Gastroesophageal sphincter (tissue), 4 donors: ENCODE measurements around the gene CASQ1. TPM values are rescaled to one million over a fixed set of nuclear protein-coding genes. Genes with fewer than 3 reads are reported as not detected.

ENCODE experiments used
- ATAC-seq: fragments of 150-250 bp; one replicate; pipeline ENCODE4 v1.9.1; 2016; ENCODE audit warnings: mild to moderate bottlenecking, moderate library complexity
- H3K27ac ChIP-seq, 4 donors: fragments of 200-600 bp; sonication (generic) in 3 of 4; 1 replicate in 3 of 4; 2 replicates in 1 of 4; pipeline ENCODE4 v1.5.1; 2016 to 2019
- H3K27me3 ChIP-seq: fragments of 200-600 bp; sonication (generic); one replicate; pipeline ENCODE4 v1.5.1; 2019
- H3K36me3 ChIP-seq, 2 donors: fragments of 200-600 bp; sonication (generic); one replicate each; pipeline ENCODE4 v1.5.1; 2019; ENCODE audit warnings: control low read depth in 1 of 2
- H3K4me1 ChIP-seq, 3 donors: fragments of 200-600 bp; sonication (generic); 1 replicate in 2 of 3; 2 replicates in 1 of 3; pipeline ENCODE4 v1.5.1; 2016 to 2019; ENCODE audit warnings: control low read depth in 2 of 3
- H3K4me3 ChIP-seq, 2 donors: fragments of 200-600 bp; sonication (generic); one replicate each; pipeline ENCODE4 v1.5.1; 2019; ENCODE audit warnings: mild to moderate bottlenecking in 1 of 2, moderate library complexity in 1 of 2
- H3K9me3 ChIP-seq, 3 donors: fragments of 200-600 bp; sonication (generic); one replicate each; pipeline ENCODE4 v1.5.1; 2017 to 2019; ENCODE audit warnings: control low read depth in 2 of 3
- CTCF ChIP-seq, 4 experiments: fragments of 200-600 bp in 2 of 4; fragments of 450-650 bp in 2 of 4; sonication (generic) in 1 of 4; IDR thresholded peaks; one replicate each; pipeline ENCODE4 v1.5.1; 2017 to 2019; ENCODE audit warnings: antibody characterized with exemption in 4 of 4, mild to moderate bottlenecking in 2 of 4, moderate library complexity in 2 of 4
- EP300 ChIP-seq: sonication (generic); formaldehyde crosslinking; IDR thresholded peaks from one replicate; pipeline ENCODE4 v1.6.1; 2017; ENCODE audit warnings: antibody characterized with exemption, mild to moderate bottlenecking
- POLR2A ChIP-seq, 2 donors: fragments of 450-650 bp; IDR thresholded peaks; one replicate each; pipeline ENCODE4 v1.6.1; 2017; ENCODE audit warnings: antibody characterized with exemption in 2 of 2, mild to moderate bottlenecking in 2 of 2, moderate library complexity in 1 of 2
- POLR2AphosphoS5 ChIP-seq: sonication (generic); formaldehyde crosslinking; IDR thresholded peaks from one replicate; pipeline ENCODE4 v1.6.1; 2017; ENCODE audit warnings: antibody characterized with exemption
- WGBS, 2 donors: methylation state at CpG; one replicate each; pipeline ENCODE4 v1.1.5; 2018; ENCODE audit warnings: low coverage in 1 of 2; 5-methylcytosine and 5-hydroxymethylcytosine counted together
- total RNA-seq, 4 donors: library from RNA; depleted of rRNA; stranded (reverse); fragments of >200 nt; gene quantifications; one replicate each; pipeline ENCODE4 v1.1.0, GENCODE V29; 2016

The CASQ1 gene
- total RNA-seq, 4 donors from 2014 or later, result 1.3 to 8.8 (median 2.2) TPM

- no CpG with 5 or more reads among the region's 4 CpGs for WGBS, 2 donors
- TF ChIP-seq POLR2AphosphoS5, result no peak
- no peak for TF ChIP-seq CTCF (IDR thresholded peaks at IDR 0.05)
- TF ChIP-seq POLR2A (IDR thresholded peaks at IDR 0.05), result no peak
- TF ChIP-seq EP300, result no peak
- Histone ChIP-seq H3K4me1 (no peaks in the 10 kb centered on the region), H3K27me3 (no peaks in the 10 kb centered on the region), H3K36me3 (no peaks in the 10 kb centered on the region), H3K4me3 (no peak overlapping the region), H3K27ac (no peak overlapping the region), H3K9me3 (no peaks in the 10 kb centered on the region)
- ATAC-seq, result no peak
These were observed 23.3 kb upstream of the CASQ1 start for GRCh38 chr1:160167056-160167455.

- H3K4me1 ChIP-seq, result no peaks in the 10 kb centered on the region
- no peak overlapping the region for H3K4me3 ChIP-seq
- H3K27me3 ChIP-seq, result no peaks in the 10 kb centered on the region
- TF ChIP-seq POLR2A (IDR thresholded peaks at IDR 0.05) (no peak), CTCF (IDR thresholded peaks at IDR 0.05) (no peak), POLR2AphosphoS5 (no peak), EP300 (no peak)
- no peak overlapping the region for H3K27ac ChIP-seq
- H3K9me3 ChIP-seq, result no peaks in the 10 kb centered on the region
- 90 to 95% methylated on average over 6 of the region's 6 CpGs for WGBS, 2 donors
- no peak for ATAC-seq
- no peaks in the 10 kb centered on the region for H3K36me3 ChIP-seq
These were observed 22.8 kb upstream of the CASQ1 start for GRCh38 chr1:160167580-160167979.

GRCh38 chr1:160168016-160168415, 22.4 kb upstream of the CASQ1 start:
- ATAC-seq, result no peak
- TF ChIP-seq POLR2AphosphoS5 (no peak), EP300 (no peak), CTCF (IDR thresholded peaks at IDR 0.05) (no peak), POLR2A (IDR thresholded peaks at IDR 0.05) (no peak)
- no peak overlapping the region for H3K27ac ChIP-seq
- WGBS, 2 donors, result 47 to 66% methylated on average over 4 to 5 of the region's 5 CpGs
- H3K36me3 ChIP-seq, result no peaks in the 10 kb centered on the region
- no peaks in the 10 kb centered on the region for H3K9me3 ChIP-seq
- no peaks in the 10 kb centered on the region for H3K4me1 ChIP-seq
- no peak overlapping the region for H3K4me3 ChIP-seq
- no peaks in the 10 kb centered on the region for H3K27me3 ChIP-seq

GRCh38 chr1:160168609-160169369, 21.6 kb upstream of the CASQ1 start:
- TF ChIP-seq EP300 (no peak), POLR2AphosphoS5 (no peak), POLR2A (IDR thresholded peaks at IDR 0.05) (no peak), CTCF (IDR thresholded peaks at IDR 0.05) (no peak)
- WGBS, 2 donors, result 74 to 80% methylated on average over 8 to 10 of the region's 13 CpGs
- ATAC-seq, result no peak
- H3K4me3 ChIP-seq, result no peak overlapping the region
- H3K9me3 ChIP-seq, result no peaks in the 10 kb centered on the region
- H3K27ac ChIP-seq, result no peak overlapping the region
- no peaks in the 10 kb centered on the region for H3K36me3 ChIP-seq
- no peaks in the 10 kb centered on the region for H3K4me1 ChIP-seq
- no peaks in the 10 kb centered on the region for H3K27me3 ChIP-seq
